Esophagus muscularis mucosa (tissue), 4 donors: ENCODE data around the gene FREM3.

Source experiments
- EP300 ChIP-seq: sonication (generic); formaldehyde crosslinking; IDR thresholded peaks from one replicate; pipeline ENCODE4 v1.6.1; 2017; ENCODE audit warnings: antibody characterized with exemption
- POLR2A ChIP-seq: fragments of 450-650 bp; IDR thresholded peaks from one replicate; pipeline ENCODE4 v1.6.1; 2017; ENCODE audit warnings: antibody characterized with exemption, moderate library complexity, mild to moderate bottlenecking, low read depth
- POLR2AphosphoS5 ChIP-seq, 2 donors: sonication (generic); formaldehyde crosslinking; IDR thresholded peaks; one replicate each; pipeline ENCODE4 v1.6.1; 2017; ENCODE audit warnings: antibody characterized with exemption in 2 of 2
- TF ChIP-seq, protein P1 (sequence below), 3 experiments: fragments of 200-600 bp in 2 of 3; fragments of 450-650 bp in 1 of 3; sonication (generic) in 2 of 3; IDR thresholded peaks; one replicate each; pipeline ENCODE4 v1.5.1; 2017 to 2019; ENCODE audit warnings: antibody characterized with exemption in 3 of 3, mild to moderate bottlenecking in 2 of 3, moderate library complexity in 1 of 3

DNA sequence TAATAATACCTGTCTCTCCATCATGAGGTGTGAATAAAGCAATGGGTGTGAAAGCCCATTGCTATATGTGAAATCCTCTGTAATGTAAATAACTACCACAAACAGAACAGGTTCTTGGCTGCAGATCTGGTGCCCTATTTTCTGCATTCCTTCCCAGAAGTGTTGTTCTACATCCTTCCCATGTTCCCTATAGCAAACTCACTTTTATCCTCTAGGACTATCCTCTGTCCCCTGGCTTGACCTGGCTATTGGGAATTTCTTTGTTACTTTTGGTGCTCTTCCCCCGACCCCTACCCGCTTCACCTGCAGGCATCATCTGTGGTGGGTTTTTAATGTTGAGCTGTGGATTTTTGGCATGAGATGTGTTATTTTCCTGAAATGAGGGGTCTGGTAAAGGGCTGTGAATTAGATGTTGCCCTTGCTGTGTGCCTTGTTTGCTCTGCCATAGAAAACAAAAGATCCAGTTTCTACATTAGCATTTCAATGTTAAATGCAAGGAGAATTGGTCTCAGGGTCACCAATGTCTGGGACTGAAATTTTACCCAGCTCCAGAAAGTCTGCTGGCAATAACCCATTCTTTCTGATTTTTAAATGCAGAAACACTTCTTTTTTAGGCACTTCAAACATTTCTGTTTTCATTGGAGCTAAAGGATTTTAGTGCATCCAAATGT is 13.6 kb upstream of the FREM3 start:
- TF ChIP-seq, protein P1, sequence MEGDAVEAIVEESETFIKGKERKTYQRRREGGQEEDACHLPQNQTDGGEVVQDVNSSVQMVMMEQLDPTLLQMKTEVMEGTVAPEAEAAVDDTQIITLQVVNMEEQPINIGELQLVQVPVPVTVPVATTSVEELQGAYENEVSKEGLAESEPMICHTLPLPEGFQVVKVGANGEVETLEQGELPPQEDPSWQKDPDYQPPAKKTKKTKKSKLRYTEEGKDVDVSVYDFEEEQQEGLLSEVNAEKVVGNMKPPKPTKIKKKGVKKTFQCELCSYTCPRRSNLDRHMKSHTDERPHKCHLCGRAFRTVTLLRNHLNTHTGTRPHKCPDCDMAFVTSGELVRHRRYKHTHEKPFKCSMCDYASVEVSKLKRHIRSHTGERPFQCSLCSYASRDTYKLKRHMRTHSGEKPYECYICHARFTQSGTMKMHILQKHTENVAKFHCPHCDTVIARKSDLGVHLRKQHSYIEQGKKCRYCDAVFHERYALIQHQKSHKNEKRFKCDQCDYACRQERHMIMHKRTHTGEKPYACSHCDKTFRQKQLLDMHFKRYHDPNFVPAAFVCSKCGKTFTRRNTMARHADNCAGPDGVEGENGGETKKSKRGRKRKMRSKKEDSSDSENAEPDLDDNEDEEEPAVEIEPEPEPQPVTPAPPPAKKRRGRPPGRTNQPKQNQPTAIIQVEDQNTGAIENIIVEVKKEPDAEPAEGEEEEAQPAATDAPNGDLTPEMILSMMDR (IDR thresholded peaks at IDR 0.05) = no peak
- TF ChIP-seq POLR2AphosphoS5 (IDR thresholded peaks at IDR 0.05) = no peak
- TF ChIP-seq POLR2A = no peak
- no peak for TF ChIP-seq EP300
